COLO829 (cell line): Measurements from ENCODE around the gene RHOU.

Source experiments
- DNase-seq: peaks from one replicate; pipeline ENCODE4 v3.0.0; 2012; ENCODE audit warnings: low spot score

Gene RHOU

DNA sequence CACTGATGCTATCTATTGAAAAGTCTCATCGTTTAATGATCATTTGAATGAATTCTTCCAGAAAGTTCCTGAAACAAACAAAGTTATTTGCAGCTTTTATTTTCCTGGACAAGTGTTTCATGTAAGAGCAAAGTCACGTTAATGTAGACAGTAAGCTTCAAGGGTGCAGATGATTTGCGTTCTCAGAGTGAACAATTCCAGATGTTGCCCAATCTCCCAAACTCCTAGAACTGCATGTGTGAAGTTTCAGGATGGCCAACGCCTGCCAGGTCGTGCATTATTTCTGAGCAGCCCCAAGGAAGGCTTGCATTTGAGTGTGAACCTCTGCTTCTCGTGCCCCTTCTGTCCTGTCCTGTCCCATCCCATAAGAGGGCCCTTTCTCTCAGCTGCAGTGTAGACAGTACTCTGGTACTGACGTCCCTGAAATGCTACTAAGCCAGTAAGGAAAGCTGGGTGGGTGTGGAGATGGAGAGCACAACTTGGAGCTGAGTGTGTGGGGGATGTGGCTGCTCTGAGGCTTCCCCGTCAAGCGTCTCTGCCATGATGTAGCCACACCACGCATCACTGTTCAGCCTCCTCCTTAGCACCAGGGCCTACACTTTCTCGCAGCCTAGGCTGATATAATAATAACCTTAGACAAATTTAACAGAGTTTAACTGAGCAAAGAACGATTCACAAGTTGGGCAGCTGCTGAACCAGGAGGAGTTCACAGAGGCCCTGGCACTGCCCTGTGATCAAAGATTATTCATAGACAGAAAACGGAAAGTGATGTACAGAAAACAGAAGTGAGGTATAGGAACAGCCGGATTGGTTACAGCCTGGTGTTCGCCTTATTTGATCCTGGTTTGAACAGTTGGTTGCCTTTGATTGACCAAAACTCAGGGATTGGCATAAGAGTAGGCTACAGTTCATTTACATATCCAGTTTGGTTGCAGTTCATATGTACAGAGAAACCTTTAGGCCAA, 50.4 kb downstream of the RHOU start:
- DNase-seq = no peak

- DNase-seq = no peak
These were observed 51.3 kb downstream of the RHOU start for GRCh38 chr1:228786361-228787129.

GRCh38 chr1:228791791-228792190, 56.5 kb downstream of the RHOU start:
- DNase-seq = no peak

DNA sequence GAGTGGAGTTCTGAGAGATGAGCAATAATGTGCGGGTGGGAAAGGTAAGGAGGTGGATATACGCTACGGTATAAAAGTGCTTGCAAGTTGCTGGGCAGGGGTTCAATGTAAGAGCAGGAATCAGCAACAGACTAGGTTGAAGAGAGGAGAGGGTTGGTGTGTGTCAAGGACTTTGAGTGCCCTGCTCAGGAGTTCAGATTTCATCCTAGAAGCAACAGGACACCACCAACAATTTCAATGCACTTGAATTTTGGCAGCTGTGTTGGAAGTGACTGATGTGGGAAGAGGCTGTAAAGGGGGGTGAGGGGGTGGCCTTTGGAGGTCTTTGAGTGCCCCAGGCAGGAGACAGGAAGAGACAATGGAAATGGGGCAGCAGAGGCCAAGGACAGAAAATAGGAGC, 57.3 kb downstream of the RHOU start:
- no peak for DNase-seq

- no peak for DNase-seq
These were observed 57.8 kb downstream of the RHOU start for GRCh38 chr1:228793032-228793431.

DNA sequence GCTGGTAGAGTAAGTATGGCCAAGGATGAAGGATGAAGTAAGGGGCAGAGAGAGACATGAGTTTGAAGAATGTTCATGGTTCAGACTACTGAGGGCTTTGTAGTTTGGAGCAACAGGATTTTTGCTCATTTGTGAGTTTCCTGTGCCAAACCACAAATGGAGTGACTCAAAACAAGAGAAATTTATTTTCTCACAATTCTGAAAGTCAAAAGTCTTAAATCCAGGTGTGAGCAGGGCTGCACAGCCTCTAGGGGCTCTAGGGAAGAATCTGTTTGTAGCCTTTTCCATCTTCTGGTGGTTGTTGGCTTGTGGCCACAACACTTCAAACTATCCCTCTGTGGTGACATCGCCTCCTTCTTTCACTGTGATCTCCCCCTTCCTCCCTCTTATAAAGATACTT, 58.9 kb downstream of the RHOU start:
- no peak for DNase-seq

- DNase-seq = no peak
These were observed 59.5 kb downstream of the RHOU start for GRCh38 chr1:228794810-228795209.

GRCh38 chr1:228795596-228795995, 60.3 kb downstream of the RHOU start:
- DNase-seq = no peak
